Measurements from ENCODE around the gene PARP9.
"Not testable (repeated sequence)": the region's sequence is repeated elsewhere in the genome, so short reads cannot be mapped to it uniquely, and the experiment has no call there.

The PARP9 gene

GRCh38 chr3:122506450-122506849 lies 57.6 kb downstream of the PARP9 start:
- no peak for FAIRE-seq

DNA sequence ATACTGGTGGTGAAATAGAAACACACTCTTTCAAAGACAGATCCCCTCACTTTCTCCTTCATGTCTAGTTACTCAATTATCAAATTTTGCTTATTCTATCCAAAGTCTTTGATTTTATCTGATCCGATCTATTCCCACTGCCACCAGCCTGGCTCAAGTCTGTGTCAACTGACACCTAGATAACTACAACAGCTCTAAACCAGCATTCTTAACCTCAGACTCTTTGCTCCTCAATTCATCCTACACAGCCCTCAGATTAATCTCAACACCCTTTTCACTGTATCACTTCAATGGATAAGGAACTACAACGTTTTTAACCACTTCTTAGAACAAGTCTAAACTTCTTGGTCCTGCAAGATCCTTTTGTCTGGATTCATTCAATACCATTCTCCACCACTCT lies 58.4 kb downstream of the PARP9 start:
- no peak for FAIRE-seq
- TF ChIP-seq, protein P1, sequence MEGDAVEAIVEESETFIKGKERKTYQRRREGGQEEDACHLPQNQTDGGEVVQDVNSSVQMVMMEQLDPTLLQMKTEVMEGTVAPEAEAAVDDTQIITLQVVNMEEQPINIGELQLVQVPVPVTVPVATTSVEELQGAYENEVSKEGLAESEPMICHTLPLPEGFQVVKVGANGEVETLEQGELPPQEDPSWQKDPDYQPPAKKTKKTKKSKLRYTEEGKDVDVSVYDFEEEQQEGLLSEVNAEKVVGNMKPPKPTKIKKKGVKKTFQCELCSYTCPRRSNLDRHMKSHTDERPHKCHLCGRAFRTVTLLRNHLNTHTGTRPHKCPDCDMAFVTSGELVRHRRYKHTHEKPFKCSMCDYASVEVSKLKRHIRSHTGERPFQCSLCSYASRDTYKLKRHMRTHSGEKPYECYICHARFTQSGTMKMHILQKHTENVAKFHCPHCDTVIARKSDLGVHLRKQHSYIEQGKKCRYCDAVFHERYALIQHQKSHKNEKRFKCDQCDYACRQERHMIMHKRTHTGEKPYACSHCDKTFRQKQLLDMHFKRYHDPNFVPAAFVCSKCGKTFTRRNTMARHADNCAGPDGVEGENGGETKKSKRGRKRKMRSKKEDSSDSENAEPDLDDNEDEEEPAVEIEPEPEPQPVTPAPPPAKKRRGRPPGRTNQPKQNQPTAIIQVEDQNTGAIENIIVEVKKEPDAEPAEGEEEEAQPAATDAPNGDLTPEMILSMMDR (IDR thresholded peaks at IDR 0.05; ENCODE audit: insufficient read depth, missing control alignments): no peak

More at GRCh38 chr3:122506450-122506849, 57.6 kb downstream of the PARP9 start:
- DNase-seq (ENCODE audit: insufficient read length, low spot score): no peak
- TF ChIP-seq, protein P1 (IDR thresholded peaks at IDR 0.05; ENCODE audit: insufficient read depth, missing control alignments): no peak

DNA sequence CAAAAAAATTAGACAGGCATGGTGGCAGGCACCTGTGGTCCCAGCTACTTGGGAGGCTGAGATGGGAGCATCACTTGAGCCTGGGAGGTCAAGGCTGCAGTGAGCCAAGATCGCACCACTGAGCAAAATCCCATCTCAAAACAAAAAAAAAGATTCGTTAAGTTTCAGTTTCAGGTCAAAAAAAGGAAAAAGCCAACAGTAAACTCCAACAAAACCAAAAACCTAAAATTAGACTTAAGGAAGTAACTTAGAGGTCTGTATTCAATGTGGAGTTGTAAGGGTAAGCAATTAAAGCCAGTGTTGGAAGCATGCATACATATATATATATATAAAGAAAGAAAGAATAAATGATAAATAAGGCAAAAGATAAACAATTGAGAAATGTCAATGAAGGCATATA lies 61.2 kb downstream of the PARP9 start:
- TF ChIP-seq, protein P1 (IDR thresholded peaks at IDR 0.05; ENCODE audit: insufficient read depth, missing control alignments): no peak
- DNase-seq (ENCODE audit: insufficient read length, low spot score) (no peak), FAIRE-seq (no peak)

More for the DNA sequence above, 58.4 kb downstream of the PARP9 start:
- DNase-seq (ENCODE audit: insufficient read length, low spot score): no peak

DNA sequence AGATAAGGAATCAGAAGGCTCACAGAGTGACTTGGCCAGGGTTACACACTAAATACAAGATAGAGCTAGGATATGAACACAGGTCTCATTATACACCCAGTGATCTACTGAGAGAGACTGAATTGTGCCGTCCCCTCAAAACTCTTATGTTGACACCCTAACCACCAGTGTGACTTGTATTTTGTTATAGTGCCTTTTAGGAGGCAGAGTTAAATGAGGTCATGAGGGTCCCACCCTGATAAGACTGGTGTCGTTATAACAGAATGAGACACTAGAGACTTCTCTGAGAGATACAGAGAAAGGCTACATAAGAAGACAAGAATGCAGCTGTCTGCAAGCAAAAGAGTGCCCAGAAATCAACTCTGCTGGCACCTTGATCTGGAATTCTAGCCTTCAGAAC lies 62.0 kb downstream of the PARP9 start:
- TF ChIP-seq, protein P1 (IDR thresholded peaks at IDR 0.05; ENCODE audit: insufficient read depth, missing control alignments): no peak
- FAIRE-seq: no peak
- no peak for DNase-seq (ENCODE audit: insufficient read length, low spot score)

DNA sequence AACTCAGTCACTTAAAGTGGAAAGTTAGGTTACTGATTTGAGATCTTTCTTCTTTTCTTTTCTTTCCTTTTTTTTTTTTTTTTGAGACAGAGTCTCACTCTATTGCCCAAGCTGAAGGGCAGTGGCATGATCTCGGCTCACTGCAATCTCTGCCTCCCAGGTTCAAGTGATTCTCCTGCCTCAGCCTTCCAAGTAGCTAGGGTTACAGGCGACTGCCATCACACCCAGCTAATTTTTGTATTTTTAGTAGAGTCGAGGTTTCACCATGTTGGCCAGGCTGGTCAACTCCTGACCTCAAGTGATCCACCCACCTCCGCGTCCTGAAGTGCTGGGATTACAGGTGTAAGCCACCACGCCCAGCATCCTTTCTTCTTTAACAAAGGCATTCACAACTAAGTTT lies 63.1 kb downstream of the PARP9 start:
- FAIRE-seq; DNase-seq (ENCODE audit: insufficient read length, low spot score): not testable (repeated sequence)

GRCh38 chr3:122498152-122498551 lies 65.9 kb downstream of the PARP9 start:
- TF ChIP-seq, protein P1 (IDR thresholded peaks at IDR 0.05; ENCODE audit: insufficient read depth, missing control alignments): no peak
- FAIRE-seq (no peak), DNase-seq (ENCODE audit: insufficient read length, low spot score) (no peak)

GRCh38 chr3:122497425-122497824 lies 66.7 kb downstream of the PARP9 start:
- FAIRE-seq (no peak), DNase-seq (ENCODE audit: insufficient read length, low spot score) (no peak)
- TF ChIP-seq, protein P1 (IDR thresholded peaks at IDR 0.05; ENCODE audit: insufficient read depth, missing control alignments): no peak

DNA sequence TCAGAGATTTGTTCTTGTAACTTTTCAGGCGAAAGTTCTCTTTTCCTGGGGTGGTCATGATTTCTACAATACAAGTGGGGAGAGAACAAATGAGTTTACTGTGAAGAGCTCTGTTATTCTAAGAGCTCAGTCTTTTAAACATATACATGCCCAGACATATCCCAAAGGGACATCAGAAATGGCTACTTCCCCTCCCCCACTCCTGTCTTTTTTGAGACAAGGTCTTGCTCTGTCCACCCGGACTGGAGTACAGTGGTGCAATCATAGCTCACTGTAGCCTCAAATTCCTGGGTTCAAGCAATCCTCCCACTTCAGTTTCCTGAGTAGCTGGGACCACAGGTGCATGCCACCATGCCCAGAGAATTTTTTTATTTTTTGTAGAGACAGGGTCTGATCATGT lies 67.6 kb downstream of the PARP9 start:
- TF ChIP-seq, protein P1 (IDR thresholded peaks at IDR 0.05; ENCODE audit: insufficient read depth, missing control alignments): no peak
- DNase-seq (ENCODE audit: insufficient read length, low spot score): no peak
- FAIRE-seq: no peak

All from D721Med (cell line).